Fibroblast of lung (primary cell): ENCODE data around the gene FRMD1.

Experiments
- CTCF ChIP-seq, 2 donors: IDR thresholded peaks in 1 of 2; conservative IDR thresholded peaks in 1 of 2; 1 replicate in 1 of 2; 2 replicates in 1 of 2; pipeline ENCODE4 v1.5.1; 2011 to 2012; ENCODE audit warnings: low read length in 2 of 2, control low read depth in 1 of 2, inconsistent platforms in 1 of 2, low read depth in 1 of 2, mild to moderate bottlenecking in 1 of 2
- EZH2 ChIP-seq: IDR thresholded peaks from 2 replicates; pipeline ENCODE4 v1.5.1; 2012; ENCODE audit warnings: low read length, control low read depth, mild to moderate bottlenecking; ENCODE audit errors: missing control alignments

- TF ChIP-seq EZH2 (no peak), CTCF (conservative IDR thresholded peaks at IDR 0.05 in 1 of 2, IDR thresholded peaks at IDR 0.05 in 1 of 2; ENCODE audit: low read depth in 1 of 2, low read length in 2 of 2) (no peak)
These were observed 39.9 kb upstream of the FRMD1 start for GRCh38 chr6:168118935-168119334.
